ENCODE data around the gene EGR1. TPM values are rescaled to one million over a fixed set of nuclear protein-coding genes. Genes with fewer than 3 reads are reported as not detected.

EGR1 gene
- polyA plus RNA-seq, 1 donor (not counting 4 experiments of a cell fraction or from before 2014, with no cell fraction given), result 5.6 TPM

- Histone ChIP-seq H2AFZ (ENCODE audit: control insufficient read depth, low read length) (no peak overlapping the region), H3K4me1 (ENCODE audit: control insufficient read depth, extremely low read depth, insufficient read depth, low read length) (peaks cover 6% of the 10 kb centered on the region), H3K27ac (ENCODE audit: control insufficient read depth, insufficient read depth, low read length) (no peak overlapping the region), H3K4me3 (ENCODE audit: control insufficient read depth in 2 of 3, extremely low read depth in 1 of 3, insufficient read depth in 2 of 3, low read depth in 1 of 3, low read length in 3 of 3) (peak overlapping the region in 1 of 3 experiments; percentile 50), H3K79me2 (ENCODE audit: control insufficient read depth, insufficient read depth, low read length) (no peaks in the 10 kb centered on the region), H3K4me2 (ENCODE audit: control insufficient read depth, extremely low read depth, insufficient read depth, low read depth, low read length) (peak overlapping the region; percentile 75), H3K9me1 (ENCODE audit: control insufficient read depth, extremely low read depth, insufficient read depth, low read length) (no peaks in the 10 kb centered on the region), H3K9me3 (ENCODE audit: control insufficient read depth, low read depth, low read length) (no peaks in the 10 kb centered on the region), H4K20me1 (ENCODE audit: control insufficient read depth, extremely low read depth, insufficient read depth, low read length) (no peaks in the 10 kb centered on the region), H3K27me3 (ENCODE audit: control insufficient read depth, extremely low read depth, insufficient read depth, low read length) (peaks cover 3% of the 10 kb centered on the region), H3K9ac (ENCODE audit: control insufficient read depth, extremely low read depth, insufficient read depth, low read length) (no peak overlapping the region), H3K36me3 (ENCODE audit: control insufficient read depth in 2 of 2, extremely low read depth in 1 of 2, insufficient read depth in 2 of 2, low read length in 2 of 2) (peaks cover 11 to 12% of the 10 kb centered on the region in 2 experiments)
- dilution Hi-C loops (cut with MboI; ENCODE audit: extremely low pct_ligation_motif_present, low sequenced_read_pairs), result no loop called here
- DNase-seq (ENCODE audit: low read depth, low spot score) (no peak), FAIRE-seq (no peak)
- TF ChIP-seq EZH2 (IDR thresholded peaks at IDR 0.05; ENCODE audit: low read length) (no peak), CTCF (optimal IDR thresholded peaks at IDR 0.05 in 1 of 3, IDR thresholded peaks at IDR 0.05 in 1 of 3, conservative IDR thresholded peaks at IDR 0.05 in 1 of 3; ENCODE audit: extremely low read depth in 1 of 3, insufficient read depth in 2 of 3, low read length in 3 of 3) (no peak)
These were observed 27.1 kb upstream of the EGR1 start for GRCh38 chr5:138438003-138438723.

GRCh38 chr5:138438724-138439476 lies 26.4 kb upstream of the EGR1 start, which contains the start of gene REEP2:
Gene REEP2 (plus strand): TSS chr5:138439057. CDS start chr5:138439209, 152 bp downstream.
- peak within 1 kb of the TSS; percentile 13 for H2AFZ ChIP-seq (ENCODE audit: control insufficient read depth, low read length)
- H3K9me1 ChIP-seq (ENCODE audit: control insufficient read depth, extremely low read depth, insufficient read depth, low read length), result no peaks in the 10 kb centered on the region
- no peaks in the 10 kb centered on the region for H4K20me1 ChIP-seq (ENCODE audit: control insufficient read depth, extremely low read depth, insufficient read depth, low read length)
- FAIRE-seq (no peak), DNase-seq (ENCODE audit: low read depth, low spot score) (no peak)
- peak within 1 kb of the TSS in 2 of 3 experiments; percentile 8 to 50 for H3K4me3 ChIP-seq (ENCODE audit: control insufficient read depth in 2 of 3, extremely low read depth in 1 of 3, insufficient read depth in 2 of 3, low read depth in 1 of 3, low read length in 3 of 3)
- no peak within 1 kb of the TSS for H3K9ac ChIP-seq (ENCODE audit: control insufficient read depth, extremely low read depth, insufficient read depth, low read length)
- no peaks in the 10 kb centered on the region for H3K9me3 ChIP-seq (ENCODE audit: control insufficient read depth, low read depth, low read length)
- TF ChIP-seq CTCF (optimal IDR thresholded peaks at IDR 0.05 in 1 of 3, IDR thresholded peaks at IDR 0.05 in 1 of 3, conservative IDR thresholded peaks at IDR 0.05 in 1 of 3; ENCODE audit: extremely low read depth in 1 of 3, insufficient read depth in 2 of 3, low read length in 3 of 3) (no peak), EZH2 (IDR thresholded peaks at IDR 0.05; ENCODE audit: low read length) (no peak)
- dilution Hi-C loops (cut with MboI; ENCODE audit: extremely low pct_ligation_motif_present, low sequenced_read_pairs), result no loop called here
- H3K27me3 ChIP-seq (ENCODE audit: control insufficient read depth, extremely low read depth, insufficient read depth, low read length), result peaks cover 3% of the 10 kb centered on the region
- peaks cover 11 to 12% of the 10 kb centered on the region in 2 experiments for H3K36me3 ChIP-seq (ENCODE audit: control insufficient read depth in 2 of 2, extremely low read depth in 1 of 2, insufficient read depth in 2 of 2, low read length in 2 of 2)
- H3K27ac ChIP-seq (ENCODE audit: control insufficient read depth, insufficient read depth, low read length), result no peak within 1 kb of the TSS
- H3K4me1 ChIP-seq (ENCODE audit: control insufficient read depth, extremely low read depth, insufficient read depth, low read length), result peaks cover 6% of the 10 kb centered on the region
- H3K4me2 ChIP-seq (ENCODE audit: control insufficient read depth, extremely low read depth, insufficient read depth, low read depth, low read length), result peak within 1 kb of the TSS; percentile 75
- H3K79me2 ChIP-seq (ENCODE audit: control insufficient read depth, insufficient read depth, low read length), result no peaks in the 10 kb centered on the region
